NCI-H460 (cell line): ENCODE results near the gene SECISBP2L. TPM values are rescaled to one million over a fixed set of nuclear protein-coding genes. Genes with fewer than 3 reads are reported as not detected.
"Not testable (repeated sequence)": the region's sequence is repeated elsewhere in the genome, so short reads cannot be mapped to it uniquely, and the experiment has no call there.

ENCODE experiments used
- DNase-seq: peaks from one replicate; pipeline ENCODE4 v3.0.0-alpha.2; 2016; ENCODE audit warnings: low read depth; ENCODE audit errors: extremely low read depth
- polyA plus RNA-seq: library from polyadenylated mRNA; depleted of rRNA; stranded (reverse); fragments of >200 nt; gene quantifications from 2 replicates; pipeline ENCODE4 v1.2.3, GENCODE V29; 2014; cell fraction: nucleus; rRNA removed
- total RNA-seq: library from RNA; depleted of rRNA; stranded (reverse); fragments of >200 nt; shearing (Covaris generic); gene quantifications from 2 replicates; pipeline ENCODE4 v1.2.3, GENCODE V29; 2014; rRNA removed

The SECISBP2L gene, protein sequence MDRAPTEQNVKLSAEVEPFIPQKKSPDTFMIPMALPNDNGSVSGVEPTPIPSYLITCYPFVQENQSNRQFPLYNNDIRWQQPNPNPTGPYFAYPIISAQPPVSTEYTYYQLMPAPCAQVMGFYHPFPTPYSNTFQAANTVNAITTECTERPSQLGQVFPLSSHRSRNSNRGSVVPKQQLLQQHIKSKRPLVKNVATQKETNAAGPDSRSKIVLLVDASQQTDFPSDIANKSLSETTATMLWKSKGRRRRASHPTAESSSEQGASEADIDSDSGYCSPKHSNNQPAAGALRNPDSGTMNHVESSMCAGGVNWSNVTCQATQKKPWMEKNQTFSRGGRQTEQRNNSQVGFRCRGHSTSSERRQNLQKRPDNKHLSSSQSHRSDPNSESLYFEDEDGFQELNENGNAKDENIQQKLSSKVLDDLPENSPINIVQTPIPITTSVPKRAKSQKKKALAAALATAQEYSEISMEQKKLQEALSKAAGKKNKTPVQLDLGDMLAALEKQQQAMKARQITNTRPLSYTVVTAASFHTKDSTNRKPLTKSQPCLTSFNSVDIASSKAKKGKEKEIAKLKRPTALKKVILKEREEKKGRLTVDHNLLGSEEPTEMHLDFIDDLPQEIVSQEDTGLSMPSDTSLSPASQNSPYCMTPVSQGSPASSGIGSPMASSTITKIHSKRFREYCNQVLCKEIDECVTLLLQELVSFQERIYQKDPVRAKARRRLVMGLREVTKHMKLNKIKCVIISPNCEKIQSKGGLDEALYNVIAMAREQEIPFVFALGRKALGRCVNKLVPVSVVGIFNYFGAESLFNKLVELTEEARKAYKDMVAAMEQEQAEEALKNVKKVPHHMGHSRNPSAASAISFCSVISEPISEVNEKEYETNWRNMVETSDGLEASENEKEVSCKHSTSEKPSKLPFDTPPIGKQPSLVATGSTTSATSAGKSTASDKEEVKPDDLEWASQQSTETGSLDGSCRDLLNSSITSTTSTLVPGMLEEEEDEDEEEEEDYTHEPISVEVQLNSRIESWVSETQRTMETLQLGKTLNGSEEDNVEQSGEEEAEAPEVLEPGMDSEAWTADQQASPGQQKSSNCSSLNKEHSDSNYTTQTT
- 29.2 and 30.2 TPM in 2 replicates for total RNA-seq
- polyA plus RNA-seq = 14.5 and 19.0 TPM in 2 replicates

DNA sequence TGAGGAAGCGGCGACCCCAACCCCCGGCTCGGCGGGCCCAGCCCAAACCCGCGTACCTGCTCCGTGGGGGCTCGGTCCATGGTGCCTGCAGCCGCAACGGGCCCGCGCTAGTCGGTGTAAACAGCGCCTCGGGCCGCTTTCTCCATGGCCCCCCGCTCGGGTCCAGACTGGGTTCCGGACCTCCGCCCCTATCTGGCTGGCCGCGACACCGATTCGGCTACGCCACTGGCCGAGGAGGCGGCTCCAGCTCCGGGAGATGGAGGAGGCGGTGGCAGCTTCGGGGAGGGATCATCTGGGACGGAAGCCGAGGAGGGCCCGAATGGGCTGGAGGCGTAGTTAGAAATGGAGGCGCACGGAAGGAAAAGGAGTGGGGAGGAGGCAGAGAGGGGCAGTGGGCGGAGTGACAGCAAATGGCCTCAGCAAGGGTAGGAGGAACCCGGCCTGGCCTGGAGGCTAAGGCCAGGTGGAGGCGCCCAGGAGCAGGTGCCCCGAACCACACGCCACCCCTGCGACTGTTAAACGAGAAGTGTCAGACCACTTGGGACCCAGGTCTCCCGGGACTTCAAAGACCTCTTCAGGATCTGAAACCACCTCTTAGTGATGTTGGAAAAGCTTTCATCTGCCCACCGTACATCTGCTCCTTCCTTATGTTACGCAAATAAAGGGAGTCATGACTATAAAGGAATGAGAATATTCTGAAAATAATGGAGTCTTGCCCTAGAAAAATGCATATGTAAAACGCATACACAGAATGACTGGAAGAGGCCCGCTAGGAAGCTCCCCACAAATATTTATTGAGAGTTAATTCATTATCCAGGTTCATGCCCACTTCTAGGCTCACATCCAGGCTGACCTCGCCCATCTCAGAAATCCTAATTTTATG lies at the start of gene SECISBP2L:
Gene SECISBP2L (minus strand): TSS at position 227 of the 883 bp plus-strand sequence. CDS start 147 bp downstream, at position 80.
- DNase-seq = peak; percentile 91

DNA sequence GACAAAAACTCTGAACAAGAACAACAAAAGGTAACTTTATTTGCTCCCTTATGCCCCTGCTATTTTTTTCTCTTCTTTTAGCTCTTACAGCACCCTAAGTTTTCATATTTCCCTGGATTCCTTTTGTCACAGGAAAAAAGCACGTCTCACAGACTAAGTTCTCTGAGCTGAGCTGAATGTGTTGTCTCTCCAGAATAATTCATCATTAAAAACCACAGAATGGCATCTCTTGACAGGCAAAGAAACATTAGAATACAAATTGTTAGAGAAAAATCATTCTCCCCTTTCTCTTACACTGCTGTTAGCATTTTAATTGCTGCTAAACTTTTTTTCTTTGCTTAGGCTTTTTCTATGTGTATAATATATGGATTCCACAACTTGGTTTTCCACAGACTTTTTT lies 48.7 kb upstream of the SECISBP2L start:
- no peak for DNase-seq

DNA sequence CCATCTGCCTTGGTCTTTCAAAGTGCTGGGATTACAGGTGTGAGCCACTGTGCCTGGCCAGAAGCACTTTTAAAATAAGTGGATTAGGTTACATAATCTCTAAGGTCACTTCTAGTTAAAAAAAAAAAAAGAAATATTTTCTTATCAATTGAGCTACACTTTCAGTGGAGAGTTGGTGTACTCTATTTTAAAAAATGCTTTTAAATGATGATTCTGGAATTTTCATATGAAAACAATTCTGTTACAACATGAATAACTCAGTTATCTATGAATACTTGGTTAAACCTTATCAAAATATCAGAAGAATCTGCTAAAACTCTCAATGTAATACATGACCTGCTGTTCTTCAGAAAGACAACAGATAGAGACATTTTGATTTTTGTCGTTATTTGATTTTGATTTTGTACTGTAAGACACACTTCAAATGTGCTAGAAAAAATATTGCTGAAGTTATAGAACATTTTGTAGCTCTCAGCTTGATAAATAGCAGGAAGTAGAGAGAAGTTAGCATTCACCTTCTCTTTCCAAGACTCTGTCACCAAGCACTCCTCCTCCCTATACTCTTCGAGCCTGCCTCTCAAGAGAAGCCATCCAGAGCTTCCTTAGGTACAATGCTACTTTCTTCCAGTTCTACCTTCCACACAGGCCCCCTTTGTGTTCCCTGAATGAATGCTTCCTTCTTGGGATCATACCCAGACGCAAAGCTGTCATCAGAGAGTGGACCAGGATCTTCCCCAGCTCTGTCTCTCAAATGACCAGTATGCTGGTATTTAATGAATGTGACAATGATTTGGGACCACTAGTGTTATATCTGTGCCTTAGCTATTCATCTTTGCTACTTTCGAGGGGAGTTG lies 47.2 kb upstream of the SECISBP2L start:
- DNase-seq = no peak

DNA sequence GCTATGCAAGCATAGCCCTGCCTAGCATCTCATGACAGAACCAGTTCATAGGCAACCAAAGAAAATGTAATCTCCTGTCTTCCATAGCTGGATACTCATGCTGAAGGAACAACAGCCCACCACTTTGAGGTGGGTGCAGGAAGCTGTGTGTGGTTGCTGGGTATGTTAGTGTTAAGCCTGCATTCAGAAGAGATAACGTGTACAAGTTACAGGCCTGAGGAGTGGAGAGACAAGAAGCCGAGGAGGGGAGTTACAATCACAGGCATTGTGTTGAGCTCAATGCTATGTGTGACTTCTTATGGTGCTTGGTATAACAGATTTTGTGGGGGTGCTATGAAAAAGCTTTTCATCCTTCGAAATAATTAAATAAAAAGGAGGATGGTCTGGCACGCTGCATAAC lies 42.8 kb upstream of the SECISBP2L start:
- DNase-seq = no peak

DNA sequence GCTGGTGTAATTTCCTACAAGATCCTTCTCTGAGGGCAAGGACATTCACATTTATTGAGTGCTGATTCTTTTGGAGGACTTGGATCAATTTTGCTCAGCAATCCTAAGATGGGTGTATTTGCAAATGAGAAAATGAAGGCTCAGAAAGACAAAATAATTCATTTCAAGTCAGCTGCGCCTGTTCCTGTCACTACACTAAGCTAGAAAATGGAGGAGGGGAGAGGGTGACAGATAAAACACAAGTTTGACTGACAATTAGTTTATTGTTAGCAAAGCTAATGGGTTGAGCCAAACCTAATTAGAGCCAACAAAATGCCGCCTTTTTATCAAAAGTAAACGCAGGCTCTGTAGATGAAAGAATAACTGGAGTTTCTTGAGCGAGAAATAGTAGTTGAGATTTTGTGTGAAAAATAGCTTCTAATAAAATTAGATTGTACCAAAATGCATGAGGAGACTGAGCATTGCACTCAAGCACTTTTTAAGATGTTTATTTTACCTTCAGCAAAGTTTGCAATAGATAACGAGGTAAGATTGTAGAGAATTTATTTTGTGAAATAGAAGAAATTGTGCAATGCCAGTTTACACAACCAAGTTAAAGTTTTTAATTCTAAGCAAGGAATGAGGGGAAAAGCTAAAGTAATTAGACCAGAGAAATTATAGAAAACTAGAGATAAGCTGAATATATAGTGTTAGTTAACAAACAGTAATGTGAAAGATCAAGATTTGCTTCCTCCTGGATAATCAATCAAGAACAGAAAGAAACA lies 39.6 kb upstream of the SECISBP2L start:
- no peak for DNase-seq

DNA sequence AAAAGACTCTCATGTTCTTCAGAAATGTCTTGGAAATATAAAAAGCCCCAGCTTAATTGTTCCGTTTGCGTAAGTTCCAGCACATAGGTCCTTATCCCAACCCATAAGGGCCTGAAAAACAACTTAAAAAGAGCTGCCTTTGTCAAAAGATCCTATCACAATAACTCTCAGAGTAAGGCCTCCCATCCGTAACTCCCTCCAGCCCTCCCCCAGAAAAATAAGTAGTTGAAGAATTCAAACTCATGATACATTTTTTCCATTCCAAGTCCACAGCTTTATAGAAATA lies 38.0 kb upstream of the SECISBP2L start:
- no peak for DNase-seq

DNA sequence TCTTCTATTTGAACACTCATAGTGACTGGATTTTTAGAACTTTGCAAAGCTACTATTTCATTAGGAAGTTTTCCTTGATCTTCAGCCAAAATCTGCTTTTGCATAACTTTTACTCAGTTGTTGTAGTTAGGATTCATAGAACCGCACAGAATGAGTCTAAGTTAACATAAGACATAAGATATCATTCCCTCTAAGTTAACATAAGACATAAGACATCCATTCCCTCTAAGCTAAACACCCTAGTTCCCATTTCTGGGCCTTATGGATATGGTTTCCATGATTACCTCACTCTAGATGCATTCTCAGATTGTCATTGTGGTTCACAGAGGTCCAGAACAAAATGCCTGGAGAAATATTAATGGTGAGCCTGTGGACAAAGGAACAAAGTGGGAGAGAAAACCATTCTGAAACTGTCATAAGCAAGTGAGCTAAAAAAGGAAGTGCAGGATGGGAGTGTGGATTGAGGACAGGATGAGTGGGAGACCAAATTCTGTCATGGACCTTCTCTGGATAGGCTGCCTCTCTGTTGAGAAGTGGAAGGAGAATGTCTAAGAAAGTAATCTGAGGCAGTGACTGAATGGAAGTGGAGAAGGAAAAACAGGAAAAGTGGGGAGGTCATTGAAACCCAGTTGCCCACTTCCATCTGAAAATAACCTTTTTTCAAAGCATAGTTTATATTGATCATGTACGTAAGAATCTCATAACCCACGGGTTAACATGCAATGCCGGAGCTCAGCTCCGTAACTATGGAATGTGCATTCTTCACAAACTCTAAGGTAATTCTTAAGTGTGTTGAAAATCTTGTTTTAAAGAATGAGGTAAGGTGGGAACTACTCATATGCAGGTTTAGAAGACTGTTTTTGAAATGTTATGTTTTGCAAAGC lies 37.4 kb upstream of the SECISBP2L start:
- DNase-seq = no peak

DNA sequence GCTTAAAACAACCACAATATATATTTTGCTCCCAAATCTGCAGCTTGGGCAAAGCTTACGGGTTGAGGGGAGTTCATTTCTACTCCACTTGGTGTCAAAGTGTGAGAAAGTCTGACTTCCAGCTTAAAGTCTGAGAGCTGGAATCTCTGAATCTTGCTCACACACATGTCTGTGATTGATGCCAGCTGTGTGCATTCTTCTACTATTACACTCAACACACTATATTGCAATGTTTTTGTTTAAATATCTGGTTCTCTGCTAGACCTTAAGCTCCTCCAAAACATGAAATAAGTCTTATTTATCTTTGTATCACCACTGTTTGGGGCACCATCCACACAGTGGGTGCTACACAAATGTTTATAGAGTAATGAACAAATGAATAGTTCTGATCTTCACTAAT lies 36.7 kb upstream of the SECISBP2L start:
- DNase-seq = no peak

DNA sequence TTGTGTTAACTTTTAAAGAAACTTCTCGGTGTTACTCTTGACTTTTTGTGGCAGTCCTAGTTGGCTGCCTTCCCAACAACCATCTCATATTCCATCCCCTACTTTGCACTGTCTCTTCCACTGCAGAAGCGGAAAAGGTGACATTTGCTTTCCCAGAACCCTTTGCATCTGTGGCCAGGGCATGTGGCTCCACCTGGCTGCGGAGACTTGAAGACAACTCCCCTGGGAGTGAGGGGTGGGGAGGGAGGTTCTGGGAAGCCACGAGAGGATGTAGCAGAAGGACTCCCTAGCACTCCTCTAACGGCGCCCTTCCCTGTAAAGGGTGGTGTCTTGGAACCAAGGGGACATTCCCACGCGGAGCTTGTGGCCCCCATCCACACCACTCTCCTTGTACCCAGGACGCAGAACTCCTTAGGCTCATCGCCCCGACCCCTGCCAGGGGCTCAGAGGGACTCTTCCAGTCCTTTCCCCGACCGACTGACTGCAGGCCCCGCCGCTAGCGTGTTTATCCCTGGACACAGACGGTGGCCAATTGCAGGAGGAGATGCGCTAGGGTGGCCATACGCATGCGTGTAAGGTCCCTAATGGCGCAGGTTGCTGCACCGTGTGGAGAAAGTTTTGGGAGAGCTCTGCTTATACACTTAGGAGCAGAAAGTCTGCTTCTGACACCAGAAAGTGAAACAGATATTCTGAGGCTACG lies 33.2 kb upstream of the SECISBP2L start:
- DNase-seq = no peak

DNA sequence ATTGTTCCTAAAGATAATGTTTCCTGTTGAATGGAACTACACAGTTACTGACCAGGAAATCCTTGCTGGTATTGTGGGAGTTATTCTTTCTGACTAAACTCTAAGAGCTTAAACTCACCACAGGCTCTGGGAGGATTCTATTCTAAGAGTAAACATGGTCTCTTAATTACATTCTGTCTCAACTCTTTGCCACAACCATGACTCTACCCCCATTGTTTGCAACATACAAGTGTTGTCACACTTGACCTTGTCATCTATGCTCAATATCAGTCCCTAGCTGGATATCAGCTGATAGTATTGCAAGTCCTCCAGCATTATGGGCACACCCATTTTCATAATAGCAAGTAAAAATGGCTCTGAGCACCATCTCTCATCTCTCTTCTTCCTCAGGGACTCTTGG lies 29.6 kb upstream of the SECISBP2L start:
- DNase-seq = no peak

DNA sequence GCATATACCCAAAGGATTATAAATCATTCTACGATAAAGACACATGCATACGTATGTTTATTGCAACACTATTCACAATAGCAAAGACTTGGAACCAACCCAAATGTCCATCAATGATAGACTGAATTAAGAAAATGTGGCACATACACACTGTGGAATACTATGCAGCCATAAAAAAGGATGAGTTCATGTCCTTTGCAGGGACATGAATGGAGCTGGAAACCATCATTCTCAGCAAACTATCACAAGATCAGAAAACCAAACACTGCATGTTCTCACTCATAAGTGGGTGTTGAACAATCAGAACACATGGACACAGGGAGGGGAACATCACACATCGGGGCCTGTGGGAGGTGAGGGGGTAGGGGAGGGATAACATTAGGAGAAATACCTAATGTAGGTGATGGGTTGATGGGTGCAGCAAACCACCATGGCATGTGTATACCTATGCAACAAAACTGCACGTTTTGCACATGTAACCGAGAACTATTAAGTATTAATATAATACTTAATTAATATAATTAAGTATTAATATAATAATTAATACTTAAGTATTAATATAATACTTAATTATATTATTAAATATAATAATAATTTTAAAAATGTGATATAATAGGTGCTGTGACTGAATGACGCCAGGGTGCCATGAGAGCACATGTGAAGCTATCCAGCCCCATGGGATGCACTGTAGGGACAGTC lies 28.5 kb upstream of the SECISBP2L start:
- DNase-seq = not testable (repeated sequence)

DNA sequence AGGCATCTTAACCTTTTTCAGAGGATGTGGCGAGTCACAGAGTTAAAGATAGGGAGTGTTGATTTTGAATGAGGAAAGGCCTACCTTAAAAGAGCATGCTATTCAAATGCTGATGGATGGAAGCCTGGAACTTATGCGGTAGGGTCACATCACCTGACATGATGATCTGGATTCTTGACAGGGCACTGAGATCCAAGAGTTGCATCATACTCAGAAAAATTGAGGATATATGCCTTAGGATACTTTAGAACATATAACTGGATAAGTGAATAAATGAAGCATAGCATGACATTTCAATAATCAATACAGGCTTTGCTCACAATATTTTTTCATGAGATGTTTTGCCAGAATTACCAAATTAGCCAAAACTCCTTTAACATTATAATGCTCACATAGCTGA lies 20.1 kb upstream of the SECISBP2L start:
- no peak for DNase-seq

DNA sequence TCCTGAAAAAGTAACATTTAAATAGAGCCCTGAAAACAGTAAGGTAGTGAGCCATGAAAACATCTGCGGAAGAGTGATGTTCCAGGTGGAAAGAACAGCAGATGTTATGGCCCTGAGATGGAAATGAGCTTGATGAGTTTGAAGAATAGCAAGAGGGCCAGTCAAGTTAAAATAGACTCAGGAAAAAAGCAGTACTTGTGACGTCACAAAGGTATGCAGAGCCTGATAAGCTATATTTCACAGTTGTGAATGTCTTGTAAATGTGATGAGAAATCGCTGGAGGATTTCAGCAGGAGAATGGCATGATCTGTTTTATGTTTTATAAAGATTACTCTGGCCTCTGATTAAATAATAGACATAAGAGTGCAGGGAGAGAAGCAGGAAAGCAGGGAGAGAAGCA lies 18.6 kb upstream of the SECISBP2L start:
- DNase-seq = no peak

DNA sequence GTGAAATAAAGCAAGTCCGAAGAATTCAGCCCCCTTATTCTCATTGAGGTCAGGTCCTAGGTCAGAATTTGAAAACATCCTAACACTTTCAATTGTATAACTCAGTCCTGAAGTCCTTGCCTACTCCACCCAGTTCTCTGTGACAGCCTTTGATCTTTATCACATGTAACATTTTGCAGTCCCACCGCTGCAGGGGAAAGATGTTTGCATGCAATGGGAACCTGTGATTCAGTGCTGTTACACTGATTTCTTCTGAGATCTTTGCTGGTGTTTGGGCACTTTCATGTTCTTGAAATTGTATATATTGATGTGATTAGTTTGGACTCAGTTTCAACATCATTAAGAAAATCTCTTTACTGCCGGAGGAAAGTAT lies 18.0 kb upstream of the SECISBP2L start:
- no peak for DNase-seq

DNA sequence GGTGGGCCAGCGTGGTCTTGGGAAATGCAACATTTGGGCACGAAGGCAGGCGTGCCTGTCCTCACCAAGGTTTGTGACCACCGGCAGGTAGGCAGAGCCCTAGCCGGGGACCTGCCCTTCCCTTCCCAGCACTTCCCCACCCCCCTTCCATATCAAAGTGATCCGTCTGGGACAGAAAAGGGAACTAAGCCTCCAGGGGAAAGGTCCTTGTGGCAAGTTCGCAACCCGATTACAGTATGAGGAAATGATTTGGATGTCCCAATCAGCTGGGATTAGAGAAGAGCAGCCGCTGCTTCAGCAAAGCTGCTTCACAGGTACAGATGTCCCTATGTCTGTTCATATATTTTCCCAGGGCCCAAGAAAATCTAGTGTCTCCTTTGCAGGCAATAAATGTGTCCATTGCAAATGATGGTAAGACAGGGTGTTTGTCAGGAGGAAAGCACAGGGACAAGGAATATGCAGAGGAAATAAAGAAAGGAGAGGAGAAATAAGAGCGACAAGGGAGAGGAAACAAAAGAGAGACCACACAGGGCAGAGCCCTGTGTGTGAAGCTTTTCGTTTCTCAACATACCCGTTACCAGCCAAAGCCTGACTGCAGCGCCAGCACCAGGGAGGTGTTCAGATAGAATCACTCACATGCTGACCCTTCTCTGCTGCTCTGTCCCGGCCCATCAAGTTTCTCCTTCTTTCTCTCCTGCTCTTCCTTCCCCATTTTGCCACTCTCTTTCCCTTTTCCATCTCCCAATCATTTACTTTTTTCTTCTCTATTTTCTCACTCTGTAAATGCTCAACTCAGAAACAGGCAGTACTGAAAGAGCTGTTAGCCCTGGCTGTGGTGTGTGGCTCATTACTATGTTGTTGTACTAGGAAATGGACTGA lies 17.4 kb upstream of the SECISBP2L start:
- no peak for DNase-seq

DNA sequence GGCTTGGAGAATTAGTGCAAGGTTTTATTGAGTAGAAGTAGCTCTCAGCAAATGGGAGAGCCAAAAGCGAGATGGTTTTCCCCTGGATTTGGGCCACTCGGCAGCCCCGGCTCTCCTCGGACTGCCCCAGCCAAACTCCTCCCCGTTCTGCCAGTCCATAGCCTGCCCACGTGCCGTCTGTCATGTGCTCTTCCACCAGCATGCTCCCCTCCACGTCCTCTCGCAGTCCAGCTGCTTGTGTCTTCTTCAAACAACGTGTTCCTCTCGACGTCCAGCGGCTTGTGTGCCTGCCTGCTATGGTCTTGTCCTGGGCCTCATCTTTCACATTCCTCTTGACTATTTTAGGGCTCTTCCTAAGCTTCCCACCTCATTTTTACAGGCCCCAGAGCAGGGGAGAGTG lies 16.7 kb upstream of the SECISBP2L start:
- no peak for DNase-seq
